GM19023 (cell line): ENCODE measurements around the gene PGC.

Experiments
- ATAC-seq: cut with Tn5 transposase; IDR thresholded peaks from one replicate; pipeline ENCODE4 v1.9.1; 2021; ENCODE audit warnings: mild to moderate bottlenecking, moderate library complexity; ENCODE audit not compliant: unreplicated experiment

PGC gene

GRCh38 chr6:41702089-41702745, 45.0 kb downstream of the PGC start:
- no peak for ATAC-seq

- no peak for ATAC-seq
Observed at GRCh38 chr6:41700463-41701347, 46.5 kb downstream of the PGC start.

GRCh38 chr6:41699063-41699462, 48.1 kb downstream of the PGC start:
- no peak for ATAC-seq

- no peak for ATAC-seq
Observed at GRCh38 chr6:41697861-41698781, 49.1 kb downstream of the PGC start.

- ATAC-seq: no peak
Observed at GRCh38 chr6:41696788-41697187, 50.4 kb downstream of the PGC start.

GRCh38 chr6:41695825-41696224, 51.4 kb downstream of the PGC start:
- ATAC-seq: no peak

GRCh38 chr6:41694815-41695526, 52.2 kb downstream of the PGC start:
- ATAC-seq: no peak

GRCh38 chr6:41693281-41694240, 53.6 kb downstream of the PGC start:
- ATAC-seq: no peak

GRCh38 chr6:41692730-41693129, 54.5 kb downstream of the PGC start:
- no peak for ATAC-seq

GRCh38 chr6:41692080-41692675, 55.0 kb downstream of the PGC start:
- no peak for ATAC-seq

GRCh38 chr6:41691426-41692079, 55.6 kb downstream of the PGC start:
- no peak for ATAC-seq

GRCh38 chr6:41690541-41691330, 56.5 kb downstream of the PGC start:
- no peak for ATAC-seq

- ATAC-seq: no peak
Observed at GRCh38 chr6:41689171-41690008, 57.8 kb downstream of the PGC start.

GRCh38 chr6:41688256-41688965, 58.8 kb downstream of the PGC start:
- no peak for ATAC-seq

- no peak for ATAC-seq
Observed at GRCh38 chr6:41687501-41688175, 59.6 kb downstream of the PGC start.
